Measurements from ENCODE around the gene USP48. TPM values are rescaled to one million over a fixed set of nuclear protein-coding genes. Genes with fewer than 3 reads are reported as not detected.
"Not testable (repeated sequence)": the region's sequence is repeated elsewhere in the genome, so short reads cannot be mapped to it uniquely, and the experiment has no call there.

The USP48 gene
- total RNA-seq, 2 experiments from 2014 or later, result 73.3 to 76.0 TPM

DNA sequence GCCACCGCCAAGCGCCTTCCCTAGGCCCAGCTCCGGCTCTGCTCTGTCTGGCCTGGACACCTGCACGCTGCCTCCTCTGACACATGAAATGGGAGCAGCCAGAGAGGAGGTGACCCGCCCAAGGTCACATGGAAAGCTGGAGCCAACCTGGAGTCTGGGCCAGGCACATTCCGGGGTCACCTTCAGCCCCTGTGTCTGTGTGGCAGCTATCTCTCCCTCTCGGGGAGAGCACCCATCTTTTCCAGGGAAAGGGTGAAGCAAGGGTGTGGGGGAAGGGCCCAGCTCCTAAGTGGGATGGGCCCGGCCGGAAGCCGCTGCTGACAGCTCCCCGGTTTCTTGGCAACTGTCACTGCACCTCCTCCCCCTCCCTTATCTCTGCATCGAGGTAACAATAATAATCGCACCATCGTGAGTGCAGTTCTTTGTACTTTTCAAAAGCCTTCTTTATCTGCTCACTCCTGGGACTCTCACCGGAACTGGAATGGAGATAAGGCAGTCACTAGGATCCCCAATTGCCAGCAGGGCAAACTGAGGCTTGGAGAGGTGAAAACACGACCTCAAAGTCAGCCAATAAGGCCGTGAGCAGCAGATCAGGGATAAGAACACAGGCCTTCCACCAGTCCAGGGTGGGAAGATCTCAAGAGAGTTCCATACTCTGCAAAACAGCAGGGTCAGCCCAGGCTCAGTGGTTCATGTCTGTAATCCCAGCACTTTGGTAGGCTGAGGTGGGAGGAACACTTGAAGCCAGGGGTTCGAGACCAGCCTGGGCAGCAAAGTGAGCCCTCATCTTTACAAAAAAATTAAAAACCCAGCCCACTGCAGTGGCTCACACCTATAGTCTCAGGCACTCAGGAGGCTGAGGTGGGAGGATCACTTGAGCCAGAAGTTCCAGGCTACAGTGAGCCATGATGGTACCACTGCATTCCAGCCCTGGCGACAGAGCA lies 150.7 kb downstream of the USP48 start:
- H3K4me3 Mint-ChIP-seq, result no peak overlapping the region
- DNase-seq (no peak), ATAC-seq (ENCODE audit: poor library complexity) (no peak)
- peaks cover 0 to 4% of the 10 kb centered on the region in 2 experiments for H3K9me3 ChIP-seq (ENCODE audit: control insufficient read depth in 1 of 2, insufficient read depth in 1 of 2, low read length in 2 of 2)
- no peaks in the 10 kb centered on the region for H3K36me3 Mint-ChIP-seq (ENCODE audit: low read depth)
- H3K27ac Mint-ChIP-seq, result no peak overlapping the region
- H3K4me3 ChIP-seq (ENCODE audit: low read length), result no peak overlapping the region
- no peak overlapping the region for H3K27ac ChIP-seq (ENCODE audit: low read depth in 1 of 2, low read length in 2 of 2)
- peaks cover 13% of the 10 kb centered on the region for H3K27me3 Mint-ChIP-seq
- TF ChIP-seq, protein P1, sequence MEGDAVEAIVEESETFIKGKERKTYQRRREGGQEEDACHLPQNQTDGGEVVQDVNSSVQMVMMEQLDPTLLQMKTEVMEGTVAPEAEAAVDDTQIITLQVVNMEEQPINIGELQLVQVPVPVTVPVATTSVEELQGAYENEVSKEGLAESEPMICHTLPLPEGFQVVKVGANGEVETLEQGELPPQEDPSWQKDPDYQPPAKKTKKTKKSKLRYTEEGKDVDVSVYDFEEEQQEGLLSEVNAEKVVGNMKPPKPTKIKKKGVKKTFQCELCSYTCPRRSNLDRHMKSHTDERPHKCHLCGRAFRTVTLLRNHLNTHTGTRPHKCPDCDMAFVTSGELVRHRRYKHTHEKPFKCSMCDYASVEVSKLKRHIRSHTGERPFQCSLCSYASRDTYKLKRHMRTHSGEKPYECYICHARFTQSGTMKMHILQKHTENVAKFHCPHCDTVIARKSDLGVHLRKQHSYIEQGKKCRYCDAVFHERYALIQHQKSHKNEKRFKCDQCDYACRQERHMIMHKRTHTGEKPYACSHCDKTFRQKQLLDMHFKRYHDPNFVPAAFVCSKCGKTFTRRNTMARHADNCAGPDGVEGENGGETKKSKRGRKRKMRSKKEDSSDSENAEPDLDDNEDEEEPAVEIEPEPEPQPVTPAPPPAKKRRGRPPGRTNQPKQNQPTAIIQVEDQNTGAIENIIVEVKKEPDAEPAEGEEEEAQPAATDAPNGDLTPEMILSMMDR (IDR thresholded peaks at IDR 0.05), result no peak
- H3K9me3 Mint-ChIP-seq, result no peaks in the 10 kb centered on the region
- H3K4me1 Mint-ChIP-seq (ENCODE audit: low read depth), result no peaks in the 10 kb centered on the region
- intact Hi-C loops (cut with DNase I, micrococcal nuclease), result no loop called here
- peaks cover 0 to 12% of the 10 kb centered on the region in 2 experiments for H3K27me3 ChIP-seq (ENCODE audit: control insufficient read depth in 1 of 2, insufficient read depth in 2 of 2, low read length in 2 of 2)
- H3K36me3 ChIP-seq (ENCODE audit: insufficient read depth, low read length), result no peaks in the 10 kb centered on the region
- POLR2A ChIA-PET, result no interaction called here
- CTCF ChIA-PET, result no interaction called here
- no peaks in the 10 kb centered on the region for H3K4me1 ChIP-seq (ENCODE audit: insufficient read depth, low read length)

DNA sequence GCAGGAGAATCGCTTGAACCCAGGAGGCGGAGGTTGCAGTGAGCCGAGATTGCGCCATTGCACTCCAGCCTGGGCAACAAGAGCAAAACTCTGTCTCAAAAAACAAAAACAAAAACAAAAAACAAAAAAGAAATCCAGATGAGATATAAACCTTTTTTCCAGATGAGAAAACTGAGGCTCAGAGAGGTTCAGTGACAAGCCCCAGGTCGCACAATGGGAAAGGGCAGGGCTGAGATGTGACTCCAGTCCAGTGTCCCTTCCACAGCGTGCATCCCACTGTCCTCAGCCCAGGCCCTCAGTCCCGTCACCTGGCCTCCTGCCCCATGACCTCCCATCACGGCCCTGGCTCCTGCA lies 151.4 kb downstream of the USP48 start:
- H3K36me3 Mint-ChIP-seq (ENCODE audit: low read depth); POLR2A ChIA-PET; ATAC-seq (ENCODE audit: poor library complexity); H3K9me3 ChIP-seq (ENCODE audit: control insufficient read depth in 1 of 2, insufficient read depth in 1 of 2, low read length in 2 of 2); H3K36me3 ChIP-seq (ENCODE audit: insufficient read depth, low read length); H3K4me1 ChIP-seq (ENCODE audit: insufficient read depth, low read length); H3K9me3 Mint-ChIP-seq; H3K27ac ChIP-seq (ENCODE audit: low read depth in 1 of 2, low read length in 2 of 2); intact Hi-C loops (cut with DNase I, micrococcal nuclease); CTCF ChIA-PET; H3K4me1 Mint-ChIP-seq (ENCODE audit: low read depth); H3K4me3 Mint-ChIP-seq; H3K27ac Mint-ChIP-seq; DNase-seq; H3K4me3 ChIP-seq (ENCODE audit: low read length): not testable (repeated sequence)
- H3K27me3 Mint-ChIP-seq, result peaks cover 13% of the 10 kb centered on the region
- peaks cover 0 to 12% of the 10 kb centered on the region in 2 experiments for H3K27me3 ChIP-seq (ENCODE audit: control insufficient read depth in 1 of 2, insufficient read depth in 2 of 2, low read length in 2 of 2)

DNA sequence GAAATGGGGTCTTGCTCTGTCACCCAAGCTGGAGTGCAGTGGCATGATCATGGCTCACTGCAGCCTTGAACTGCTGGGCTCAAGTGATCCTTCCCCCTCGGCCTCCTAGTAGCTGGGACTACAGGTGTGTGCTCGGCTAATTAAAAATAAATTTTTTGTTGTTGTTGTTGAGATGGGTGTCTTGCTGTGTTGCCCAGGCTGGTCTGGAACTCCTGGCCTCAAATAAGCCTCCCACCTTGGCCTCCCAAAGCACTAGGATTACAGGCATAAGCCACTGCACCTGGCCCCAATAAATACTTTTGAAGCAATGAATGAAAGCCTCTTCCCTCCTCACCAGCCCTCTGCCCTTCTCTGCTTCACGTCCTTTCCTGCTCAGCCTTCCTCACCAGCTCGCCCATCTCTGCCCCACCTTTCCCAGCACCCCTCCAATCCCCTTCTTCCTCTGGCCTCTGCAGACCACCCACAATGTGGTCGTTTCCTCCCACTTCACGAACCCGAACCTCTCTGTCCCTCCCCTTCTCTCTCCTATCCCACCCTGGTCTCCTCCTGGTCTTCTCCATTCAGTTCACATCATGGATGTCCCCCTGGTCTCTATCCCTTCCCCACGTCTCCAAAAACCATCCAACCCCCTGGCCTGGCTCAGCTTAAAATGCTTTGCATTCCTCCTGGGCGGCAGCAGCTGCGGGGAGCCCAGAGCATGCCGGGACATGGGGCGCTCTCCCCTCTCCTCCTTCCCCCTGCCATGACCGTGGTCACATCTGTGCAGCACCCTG lies 152.2 kb downstream of the USP48 start:
- DNase-seq, result no peak
- Mint-ChIP-seq H3K4me1 (ENCODE audit: low read depth) (no peaks in the 10 kb centered on the region), H3K36me3 (ENCODE audit: low read depth) (no peaks in the 10 kb centered on the region), H3K27ac (no peak overlapping the region), H3K4me3 (no peak overlapping the region), H3K9me3 (no peaks in the 10 kb centered on the region), H3K27me3 (peaks cover 13% of the 10 kb centered on the region)
- Histone ChIP-seq H3K4me3 (ENCODE audit: low read length) (no peak overlapping the region), H3K9me3 (ENCODE audit: control insufficient read depth in 1 of 2, insufficient read depth in 1 of 2, low read length in 2 of 2) (peaks cover 0 to 4% of the 10 kb centered on the region in 2 experiments), H3K27me3 (ENCODE audit: control insufficient read depth in 1 of 2, insufficient read depth in 2 of 2, low read length in 2 of 2) (peaks cover 0 to 12% of the 10 kb centered on the region in 2 experiments), H3K27ac (ENCODE audit: low read depth in 1 of 2, low read length in 2 of 2) (no peak overlapping the region), H3K4me1 (ENCODE audit: insufficient read depth, low read length) (no peaks in the 10 kb centered on the region), H3K36me3 (ENCODE audit: insufficient read depth, low read length) (no peaks in the 10 kb centered on the region)
- intact Hi-C loops (cut with DNase I, micrococcal nuclease), result no loop called here
- no peak for ATAC-seq (ENCODE audit: poor library complexity)
- CTCF ChIA-PET, result no interaction called here
- TF ChIP-seq, protein P1 (IDR thresholded peaks at IDR 0.05), result no peak
- POLR2A ChIA-PET, result no interaction called here

Measured in CD4-positive, alpha-beta T cell (primary cell).